Fibroblast of lung (primary cell): ENCODE measurements around the gene MATN4. TPM values are rescaled to one million over a fixed set of nuclear protein-coding genes. Genes with fewer than 3 reads are reported as not detected.

Experiments
- DNase-seq, 2 donors: peaks; one replicate each; pipeline versions ENCODE4 v3.0.0 to v3.0.0-alpha.2; 2010; ENCODE audit warnings: low read depth in 2 of 2
- H2AFZ ChIP-seq: 2 replicates; pipeline ENCODE4 v1.5.1; 2012; ENCODE audit warnings: low read length, control low read depth, inconsistent platforms
- H3K27ac ChIP-seq: 2 replicates; pipeline ENCODE4 v1.5.1; 2011; ENCODE audit warnings: low read length, control low read depth; ENCODE audit not compliant: insufficient read depth
- H3K27me3 ChIP-seq: 2 replicates; pipeline ENCODE4 v1.5.1; 2011; ENCODE audit warnings: mild to moderate bottlenecking, low read length; ENCODE audit not compliant: control insufficient read depth, insufficient read depth
- H3K36me3 ChIP-seq: 2 replicates; pipeline ENCODE4 v1.5.1; 2011; ENCODE audit warnings: low read length; ENCODE audit not compliant: control insufficient read depth, insufficient read depth
- H3K4me1 ChIP-seq: 2 replicates; pipeline ENCODE4 v1.5.1; 2011; ENCODE audit warnings: low read length; ENCODE audit not compliant: control insufficient read depth, insufficient read depth; ENCODE audit errors: extremely low read depth
- H3K4me2 ChIP-seq: 2 replicates; pipeline ENCODE4 v1.5.1; 2011; ENCODE audit warnings: low read length, control low read depth; ENCODE audit not compliant: insufficient read depth; ENCODE audit errors: extremely low read depth
- H3K4me3 ChIP-seq, 4 experiments: fragments of 200-600 bp in 1 of 4; sonication (generic) in 1 of 4; replicated peaks in 1 of 4; 2 replicates each; pipeline ENCODE4 v1.5.1; 2011 to 2016; ENCODE audit warnings: low read length in 4 of 4, low read depth in 3 of 4, mild to moderate bottlenecking in 3 of 4, control low read depth in 2 of 4, inconsistent platforms in 1 of 4, mixed read lengths in 1 of 4; ENCODE audit not compliant: insufficient read depth in 1 of 4; ENCODE audit errors: control extremely low read depth in 1 of 4
- H3K79me2 ChIP-seq: 2 replicates; pipeline ENCODE4 v1.5.1; 2012; ENCODE audit warnings: mild to moderate bottlenecking, low read length, inconsistent platforms; ENCODE audit not compliant: control insufficient read depth, insufficient read depth
- H3K9ac ChIP-seq: 2 replicates; pipeline ENCODE4 v1.5.1; 2011; ENCODE audit warnings: mild to moderate bottlenecking, low read length, control low read depth; ENCODE audit not compliant: insufficient read depth
- H3K9me3 ChIP-seq: 2 replicates; pipeline ENCODE4 v1.5.1; 2012; ENCODE audit warnings: low read depth, low read length; ENCODE audit not compliant: control insufficient read depth, insufficient read depth
- H4K20me1 ChIP-seq: 2 replicates; pipeline ENCODE4 v1.5.1; 2011; ENCODE audit warnings: low read length; ENCODE audit not compliant: control insufficient read depth, insufficient read depth; ENCODE audit errors: extremely low read depth
- CTCF ChIP-seq, 2 donors: IDR thresholded peaks in 1 of 2; conservative IDR thresholded peaks in 1 of 2; 1 replicate in 1 of 2; 2 replicates in 1 of 2; pipeline ENCODE4 v1.5.1; 2011 to 2012; ENCODE audit warnings: low read length in 2 of 2, control low read depth in 1 of 2, inconsistent platforms in 1 of 2, low read depth in 1 of 2, mild to moderate bottlenecking in 1 of 2
- EZH2 ChIP-seq: IDR thresholded peaks from 2 replicates; pipeline ENCODE4 v1.5.1; 2012; ENCODE audit warnings: low read length, control low read depth, mild to moderate bottlenecking; ENCODE audit errors: missing control alignments
- polyA plus RNA-seq, 2 donors: library from polyadenylated mRNA; depleted of rRNA in 1 of 2; stranded (reverse) in 1 of 2; unstranded in 1 of 2; fragments of >200 nt; gene quantifications; 2 replicates each; pipeline ENCODE4 v1.2.1, GENCODE V29; 2011 to 2012; ENCODE audit warnings: missing spikeins in 1 of 2
- total RNA-seq: library from RNA; depleted of rRNA; stranded (reverse); fragments of >200 nt; gene quantifications from 2 replicates; pipeline ENCODE4 v1.2.1, GENCODE V29; 2014

Gene MATN4
- total and polyA plus RNA-seq, 2 donors (not counting 1 experiment from before 2014, with no cell fraction given), result under 0.01 to 0.06 TPM

GRCh38 chr20:45304464-45304999 is 3.6 kb downstream of the MATN4 start:
- no peaks in the 10 kb centered on the region for H3K9me3 ChIP-seq
- H3K9ac ChIP-seq, result no peak overlapping the region
- no peak overlapping the region for H3K4me2 ChIP-seq
- peaks cover 9% of the 10 kb centered on the region for H3K27me3 ChIP-seq
- no peaks in the 10 kb centered on the region for H3K36me3 ChIP-seq
- no peak overlapping the region for H2AFZ ChIP-seq
- H3K4me1 ChIP-seq, result no peaks in the 10 kb centered on the region
- H3K4me3 ChIP-seq, result no peak overlapping the region
- H3K79me2 ChIP-seq, result no peaks in the 10 kb centered on the region
- no peak for TF ChIP-seq EZH2
- no peak for TF ChIP-seq CTCF (conservative IDR thresholded peaks at IDR 0.05 in 1 of 2, IDR thresholded peaks at IDR 0.05 in 1 of 2; ENCODE audit: low read depth in 1 of 2, low read length in 2 of 2)
- H4K20me1 ChIP-seq, result no peaks in the 10 kb centered on the region
- no peak for DNase-seq
- H3K27ac ChIP-seq, result no peak overlapping the region

GRCh38 chr20:45303586-45304463 is 4.3 kb downstream of the MATN4 start:
- no peak overlapping the region for H3K4me2 ChIP-seq
- no peak for DNase-seq
- no peak overlapping the region for H3K27ac ChIP-seq
- no peaks in the 10 kb centered on the region for H3K79me2 ChIP-seq
- no peak for TF ChIP-seq EZH2
- no peak for TF ChIP-seq CTCF (conservative IDR thresholded peaks at IDR 0.05 in 1 of 2, IDR thresholded peaks at IDR 0.05 in 1 of 2; ENCODE audit: low read depth in 1 of 2, low read length in 2 of 2)
- no peaks in the 10 kb centered on the region for H3K4me1 ChIP-seq
- no peak overlapping the region for H2AFZ ChIP-seq
- H3K27me3 ChIP-seq, result peaks cover 9% of the 10 kb centered on the region
- no peaks in the 10 kb centered on the region for H3K36me3 ChIP-seq
- H4K20me1 ChIP-seq, result no peaks in the 10 kb centered on the region
- H3K9ac ChIP-seq, result no peak overlapping the region
- H3K4me3 ChIP-seq, result no peak overlapping the region
- H3K9me3 ChIP-seq, result no peaks in the 10 kb centered on the region

- TF ChIP-seq EZH2 (no peak), CTCF (conservative IDR thresholded peaks at IDR 0.05 in 1 of 2, IDR thresholded peaks at IDR 0.05 in 1 of 2; ENCODE audit: low read depth in 1 of 2, low read length in 2 of 2) (no peak)
- Histone ChIP-seq H3K9ac (no peak overlapping the region), H3K36me3 (no peaks in the 10 kb centered on the region), H3K79me2 (no peaks in the 10 kb centered on the region), H3K27me3 (peaks cover 2% of the 10 kb centered on the region), H3K4me1 (no peaks in the 10 kb centered on the region), H3K9me3 (no peaks in the 10 kb centered on the region), H3K4me2 (no peak overlapping the region), H2AFZ (no peak overlapping the region), H3K4me3 (no peak overlapping the region), H4K20me1 (no peaks in the 10 kb centered on the region), H3K27ac (no peak overlapping the region)
- no peak for DNase-seq
Measured at GRCh38 chr20:45301824-45302271, 6.3 kb downstream of the MATN4 start.
